MV-4-11 (cell line): ENCODE results near the gene ZMAT5.

Experiments used
- DNase-seq: peaks from one replicate; lab custom pipeline; 2025; lab: John Stamatoyannopoulos, UW

Gene ZMAT5, protein sequence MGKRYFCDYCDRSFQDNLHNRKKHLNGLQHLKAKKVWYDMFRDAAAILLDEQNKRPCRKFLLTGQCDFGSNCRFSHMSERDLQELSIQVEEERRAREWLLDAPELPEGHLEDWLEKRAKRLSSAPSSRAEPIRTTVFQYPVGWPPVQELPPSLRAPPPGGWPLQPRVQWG

GRCh38 chr22:29766632-29767170 is at the start of gene ZMAT5:
TSS of gene ZMAT5 (minus strand) at chr22:29767007. CDS start at chr22:29748544, 18,463 bp downstream.
- peak; percentile 97 for DNase-seq

DNA sequence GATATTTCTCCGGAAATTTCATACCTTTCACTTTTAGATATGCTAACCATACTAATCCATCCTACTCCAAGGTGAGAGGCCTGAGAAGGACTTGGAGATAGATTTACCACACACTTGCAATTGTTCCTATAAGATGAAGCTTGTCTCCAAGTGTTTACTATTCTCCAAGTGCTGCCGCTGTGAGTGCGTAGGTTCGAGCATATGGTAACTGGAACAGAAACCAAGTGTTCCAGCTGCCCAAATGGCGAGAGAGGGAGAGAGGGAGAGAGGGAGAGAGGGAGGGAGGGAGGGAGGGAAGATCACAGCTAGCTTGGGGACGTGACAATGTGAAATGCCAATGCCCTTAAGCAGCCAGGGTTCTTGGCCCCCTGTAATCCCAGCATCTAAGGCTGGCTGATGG is 49.7 kb upstream of the ZMAT5 start:
- no peak for DNase-seq

DNA sequence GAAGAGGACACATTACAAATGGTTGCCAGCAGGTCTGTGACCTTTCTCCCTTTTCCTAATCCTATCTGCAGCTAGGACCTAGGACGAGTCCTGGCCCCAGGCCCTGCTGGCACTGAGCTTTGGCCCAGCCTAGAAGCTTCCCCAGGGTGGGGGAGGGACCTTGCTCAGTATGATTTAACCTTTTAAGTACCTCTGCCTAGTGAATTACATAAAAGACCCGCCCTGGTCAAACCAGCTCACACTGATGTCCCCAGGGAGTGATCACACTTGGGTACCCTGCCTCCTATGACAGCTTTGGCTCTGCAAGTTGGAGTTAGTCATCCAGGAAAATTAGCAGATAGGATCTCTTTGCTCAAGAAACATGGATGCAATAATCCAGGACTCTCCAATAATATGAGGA is 49.3 kb upstream of the ZMAT5 start:
- DNase-seq = no peak

DNA sequence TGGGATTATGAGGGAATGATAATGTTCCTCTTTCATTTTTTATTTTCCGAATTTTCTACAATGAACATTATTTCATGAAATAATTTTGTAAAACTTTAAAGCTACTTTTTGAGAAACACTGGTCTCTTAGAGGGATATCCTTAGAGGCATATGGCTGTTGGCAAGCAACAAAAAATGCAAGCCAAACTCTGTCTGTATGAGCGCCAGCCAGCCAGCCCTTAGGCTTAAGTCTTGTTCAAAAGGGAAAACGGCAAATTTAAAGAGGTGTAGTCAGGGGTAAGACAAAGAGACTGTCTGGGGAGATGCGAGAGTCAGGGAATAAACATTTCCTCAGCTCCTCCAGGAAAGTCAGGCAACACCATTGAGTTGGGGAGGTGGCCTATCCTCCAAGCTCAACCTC is 48.8 kb upstream of the ZMAT5 start:
- no peak for DNase-seq

GRCh38 chr22:29814003-29814402 is 47.2 kb upstream of the ZMAT5 start:
- DNase-seq = no peak

DNA sequence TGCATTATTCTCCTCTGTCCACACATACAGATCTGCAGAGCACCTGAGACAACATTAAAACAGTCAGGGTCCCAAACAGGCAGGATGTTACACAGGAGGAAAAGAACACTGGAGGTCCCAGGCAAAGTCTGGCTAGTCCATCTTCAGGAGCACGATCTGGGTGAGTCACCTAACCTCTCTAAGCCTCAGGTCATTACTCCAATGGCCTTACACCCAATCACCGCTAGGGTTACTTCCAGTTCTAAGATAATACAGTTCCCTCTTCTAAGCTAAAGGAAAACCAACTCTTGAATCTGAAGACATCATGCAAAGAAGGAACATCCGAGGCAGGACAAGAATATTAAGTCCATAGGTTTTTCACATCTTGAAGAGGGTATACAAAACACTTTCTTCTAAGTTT is 46.8 kb upstream of the ZMAT5 start:
- peak; percentile 47 for DNase-seq

GRCh38 chr22:29813126-29813525 is 46.3 kb upstream of the ZMAT5 start:
- no peak for DNase-seq

DNA sequence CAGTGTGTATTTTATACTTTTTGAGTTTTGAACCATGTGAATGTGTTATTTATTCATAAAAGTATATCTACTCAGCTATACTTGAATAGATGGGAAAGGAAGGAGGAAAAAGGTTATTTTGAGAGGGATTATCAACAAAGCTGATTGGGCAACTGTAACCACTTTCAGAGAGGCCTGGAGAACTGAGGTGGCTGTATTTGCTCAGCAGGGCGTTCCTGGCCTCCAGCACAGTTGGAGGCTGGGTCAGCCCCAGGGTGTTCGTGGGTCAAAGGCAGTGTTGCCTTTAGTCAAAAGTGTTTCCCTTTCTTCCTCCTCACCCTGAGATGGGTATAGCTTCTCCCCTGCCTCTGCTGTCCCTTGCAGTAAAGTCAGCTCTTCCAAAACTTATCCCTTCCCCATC is 44.6 kb upstream of the ZMAT5 start:
- DNase-seq = peak; percentile 44

GRCh38 chr22:29810216-29810615 is 43.4 kb upstream of the ZMAT5 start:
- DNase-seq = peak; percentile 55

- DNase-seq = no peak
Observed at GRCh38 chr22:29806196-29806595, 39.4 kb upstream of the ZMAT5 start.

DNA sequence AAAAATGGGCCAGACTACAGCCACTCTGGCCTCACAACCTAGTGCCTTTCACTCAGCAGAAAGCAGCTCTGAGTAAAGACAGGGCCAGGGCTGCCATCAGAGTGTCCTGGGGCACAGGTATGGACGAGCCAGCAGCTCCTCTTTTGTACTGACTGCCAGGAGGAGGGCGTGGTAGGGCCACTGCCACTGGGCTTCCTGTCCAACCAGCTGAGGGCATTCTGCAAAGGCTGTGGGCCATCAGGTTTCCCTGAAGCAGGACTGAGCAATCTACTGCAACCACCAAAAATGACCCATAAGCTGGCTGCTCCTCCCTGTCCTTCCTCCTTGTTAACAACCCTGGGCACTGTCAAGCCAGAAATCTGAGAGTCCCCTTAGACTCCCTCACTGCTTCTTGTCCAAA is 38.2 kb upstream of the ZMAT5 start:
- DNase-seq = no peak

DNA sequence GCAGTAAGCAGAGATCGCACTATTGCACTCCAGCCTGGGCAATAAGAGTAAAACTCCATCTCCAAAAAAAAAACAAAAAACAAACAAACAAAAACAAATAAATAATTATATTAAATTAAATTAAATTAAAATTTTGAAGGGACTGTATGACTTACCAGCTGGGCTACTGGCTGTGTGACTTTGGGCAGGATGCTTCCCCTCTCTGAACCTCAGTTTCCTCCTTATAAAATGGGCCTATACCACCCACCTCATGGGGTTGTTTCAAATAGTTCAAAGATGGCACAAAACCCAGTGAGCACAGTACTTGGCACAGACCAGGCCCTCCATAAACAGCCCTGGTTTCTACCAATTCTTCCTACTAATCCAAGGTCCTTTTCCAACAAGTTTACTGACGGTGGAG is 36.4 kb upstream of the ZMAT5 start:
- no peak for DNase-seq

GRCh38 chr22:29801796-29802195 is 35.0 kb upstream of the ZMAT5 start:
- no peak for DNase-seq

- peak; percentile 7 for DNase-seq
Observed at GRCh38 chr22:29801153-29801552, 34.3 kb upstream of the ZMAT5 start.

DNA sequence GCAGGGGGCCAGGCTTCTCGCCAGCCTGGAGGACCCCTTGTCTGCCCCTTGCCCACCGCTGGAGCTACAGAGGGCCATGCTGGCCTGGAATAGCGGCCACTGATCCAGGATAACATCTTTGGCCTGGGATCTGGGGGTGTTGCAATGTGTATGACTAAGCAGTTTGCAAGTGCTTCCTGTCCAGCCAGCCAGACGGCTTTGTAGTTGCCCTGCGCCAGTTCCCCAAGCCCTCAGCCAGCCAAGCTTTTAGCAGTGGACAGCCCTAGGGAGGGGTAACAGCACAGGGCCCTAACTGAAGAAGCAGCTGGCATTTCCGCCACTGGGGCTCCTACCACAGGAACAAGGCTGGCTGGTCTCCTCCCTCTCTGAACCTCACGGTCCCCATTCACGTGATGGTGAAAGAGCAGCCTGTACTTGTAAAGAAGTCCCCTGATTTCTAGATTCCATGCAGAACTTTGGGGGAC is 32.4 kb upstream of the ZMAT5 start:
- peak; percentile 98 for DNase-seq

DNA sequence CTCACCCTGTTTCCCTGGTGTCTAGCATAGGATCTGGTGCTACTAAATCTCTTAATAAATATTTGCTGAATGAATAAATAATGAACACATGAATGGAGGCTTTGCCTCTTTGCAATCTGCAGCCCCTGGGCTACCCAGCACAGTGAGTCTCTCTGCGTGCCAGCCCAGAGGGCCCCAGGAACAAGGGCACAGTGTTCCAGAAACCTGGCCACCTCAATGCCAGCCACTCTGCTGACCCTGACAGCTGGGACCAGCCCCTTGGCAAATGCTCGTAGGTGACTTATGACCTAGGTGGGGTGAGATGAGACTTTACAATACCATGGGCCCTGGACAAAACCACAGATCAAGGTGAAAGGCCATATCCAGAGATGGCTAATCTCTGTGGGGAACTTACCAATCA is 32.0 kb upstream of the ZMAT5 start:
- no peak for DNase-seq

DNA sequence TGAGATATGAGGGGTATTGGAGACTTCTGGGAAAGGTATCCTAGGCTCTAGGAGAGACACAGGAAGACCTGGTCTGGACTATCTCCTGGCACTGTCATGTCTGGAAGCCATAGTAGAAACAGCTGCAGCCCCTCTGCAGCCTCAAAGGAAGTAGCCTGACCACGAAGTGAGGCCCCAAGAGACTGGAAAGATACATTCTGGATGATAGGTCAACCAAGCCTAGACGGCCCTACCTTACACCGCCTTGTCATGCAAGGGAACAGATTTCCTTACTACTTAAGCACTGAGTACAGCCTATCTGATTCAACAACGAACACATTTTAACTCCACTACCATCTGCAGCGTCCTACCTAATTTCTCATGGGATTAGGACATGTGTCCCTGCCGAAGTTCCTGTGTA is 31.5 kb upstream of the ZMAT5 start:
- peak; percentile 75 for DNase-seq

GRCh38 chr22:29797351-29797750 is 30.5 kb upstream of the ZMAT5 start:
- DNase-seq = peak; percentile 91

DNA sequence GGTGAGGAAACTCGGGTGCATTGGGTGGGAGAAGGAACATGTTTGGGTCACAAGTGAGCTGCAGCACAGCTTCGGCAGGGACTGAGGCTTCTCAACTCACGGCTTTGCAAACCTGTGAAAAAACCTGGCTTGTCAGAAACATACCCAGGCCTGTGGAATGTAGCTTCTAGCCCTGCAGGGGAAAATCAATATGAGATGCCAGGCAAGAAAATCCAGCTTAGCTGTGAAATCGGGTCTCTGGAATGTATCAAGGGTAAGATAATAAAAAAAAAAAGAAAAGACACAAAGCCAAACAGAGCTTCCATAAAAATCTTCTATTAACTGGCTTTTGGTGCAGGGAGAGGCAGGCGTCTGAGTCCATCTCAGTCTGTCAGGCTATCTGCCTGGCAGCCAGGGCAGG is 28.9 kb upstream of the ZMAT5 start:
- no peak for DNase-seq

DNA sequence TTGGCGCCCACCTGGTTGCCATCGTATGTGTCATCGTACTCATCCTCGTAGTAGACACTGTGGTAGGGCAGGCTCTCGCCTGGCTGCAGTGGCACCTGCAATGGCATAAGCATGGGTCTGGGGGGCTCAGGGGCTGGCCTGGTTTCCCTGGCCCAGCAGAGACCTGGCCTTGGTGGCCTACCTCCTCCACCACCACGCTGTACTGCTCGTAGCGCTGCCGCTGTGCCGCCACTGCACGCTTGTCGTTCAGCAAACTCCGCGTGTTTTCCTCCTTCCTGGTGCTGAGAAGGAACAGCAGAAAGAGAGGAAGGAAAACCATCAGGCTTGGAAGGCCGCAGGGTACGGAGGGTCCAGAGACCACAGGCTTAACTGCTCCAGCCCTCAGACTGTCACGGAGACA is 26.6 kb upstream of the ZMAT5 start:
- DNase-seq = no peak

GRCh38 chr22:29790061-29790460 is 23.3 kb upstream of the ZMAT5 start:
- DNase-seq = no peak

DNA sequence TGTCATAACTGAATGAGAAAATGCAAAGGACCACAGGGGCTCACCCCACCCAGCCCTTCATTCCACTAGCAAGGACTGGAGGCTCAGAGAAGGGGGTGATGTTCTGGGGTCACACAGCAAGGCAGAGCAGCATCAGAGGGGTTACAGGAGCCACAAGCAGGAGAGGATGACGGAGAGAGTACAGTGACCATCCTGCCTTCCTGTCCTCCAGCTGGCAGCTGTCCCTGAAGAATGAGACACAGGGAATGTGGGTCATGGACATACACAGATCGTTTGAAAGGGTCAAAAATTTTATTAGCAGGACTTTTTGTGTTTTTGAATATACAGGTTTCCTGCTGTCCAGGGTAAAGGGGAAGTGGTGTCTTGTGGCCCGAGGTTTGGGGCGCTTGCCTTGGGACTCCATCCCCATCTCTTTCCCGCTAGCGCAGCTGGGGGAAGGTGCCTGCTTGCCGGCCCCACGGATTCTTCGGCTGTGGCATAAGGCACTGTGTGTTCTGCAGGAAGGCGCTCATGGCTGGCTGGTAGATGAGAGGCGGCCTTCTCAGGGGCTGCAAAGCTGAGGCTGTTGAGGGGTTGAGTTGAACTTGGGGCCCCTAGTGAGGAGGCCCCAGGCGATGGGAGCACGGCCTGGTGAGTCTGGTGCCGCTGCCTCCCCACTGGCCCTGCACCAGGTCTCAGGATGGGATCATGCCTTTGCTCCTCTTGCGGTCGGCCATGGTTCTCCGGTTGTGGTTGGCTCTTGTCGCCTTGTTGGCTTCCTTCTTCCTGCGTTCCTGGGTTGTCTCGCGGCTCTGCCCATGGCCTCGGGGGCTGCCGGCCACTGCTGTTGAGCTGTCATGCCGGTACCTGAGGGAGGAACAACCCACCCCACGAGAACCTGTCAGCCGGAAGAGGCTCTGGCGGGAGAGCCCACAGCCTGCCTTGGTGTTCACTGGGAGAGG is 21.8 kb upstream of the ZMAT5 start:
- DNase-seq = peak; percentile 66

- DNase-seq = no peak
Observed at GRCh38 chr22:29787371-29787980, 20.7 kb upstream of the ZMAT5 start.
